ENCODE results near the gene PHF10. TPM values are rescaled to one million over a fixed set of nuclear protein-coding genes. Genes with fewer than 3 reads are reported as not detected.
A peak's percentile ranks its signal among the peaks of the same experiment; 100 is the strongest.
"Not testable (repeated sequence)": the region's sequence is repeated elsewhere in the genome, so short reads cannot be mapped to it uniquely, and the experiment has no call there.

The PHF10 gene
- 100 to 1,000 TPM in 1 of 4 donors, 10 to 100 TPM in 3; 36.2 to 121 (median 67.5) TPM for total RNA-seq

- Histone ChIP-seq H3K9me3 (no peaks in the 10 kb centered on the region), H3K36me3 (no peaks in the 10 kb centered on the region), H3K4me1 (no peaks in the 10 kb centered on the region), H3K27ac (peak within 1 kb of the TSS; percentile 94 to 96), H3K27me3 (no peaks in the 10 kb centered on the region), H3K4me3 (peak within 1 kb of the TSS; percentile 55 to 75)
- intact Hi-C loops (cut with DNase I; ENCODE audit: low total_unique reads): no loop called here
- DNase-seq: peak; percentile 37 to 51
- TF ChIP-seq CTCF (IDR thresholded peaks at IDR 0.05) (peak in 2 of 4 experiments; percentile 3 to 9), POLR2A (IDR thresholded peaks at IDR 0.05) (no peak)
These were observed at the start of gene PHF10 for GRCh38 chr6:169724494-169725124. Gene PHF10, minus strand, starts transcription at chr6:169724500. Its CDS starts 569 bp downstream, at chr6:169723931.

DNA sequence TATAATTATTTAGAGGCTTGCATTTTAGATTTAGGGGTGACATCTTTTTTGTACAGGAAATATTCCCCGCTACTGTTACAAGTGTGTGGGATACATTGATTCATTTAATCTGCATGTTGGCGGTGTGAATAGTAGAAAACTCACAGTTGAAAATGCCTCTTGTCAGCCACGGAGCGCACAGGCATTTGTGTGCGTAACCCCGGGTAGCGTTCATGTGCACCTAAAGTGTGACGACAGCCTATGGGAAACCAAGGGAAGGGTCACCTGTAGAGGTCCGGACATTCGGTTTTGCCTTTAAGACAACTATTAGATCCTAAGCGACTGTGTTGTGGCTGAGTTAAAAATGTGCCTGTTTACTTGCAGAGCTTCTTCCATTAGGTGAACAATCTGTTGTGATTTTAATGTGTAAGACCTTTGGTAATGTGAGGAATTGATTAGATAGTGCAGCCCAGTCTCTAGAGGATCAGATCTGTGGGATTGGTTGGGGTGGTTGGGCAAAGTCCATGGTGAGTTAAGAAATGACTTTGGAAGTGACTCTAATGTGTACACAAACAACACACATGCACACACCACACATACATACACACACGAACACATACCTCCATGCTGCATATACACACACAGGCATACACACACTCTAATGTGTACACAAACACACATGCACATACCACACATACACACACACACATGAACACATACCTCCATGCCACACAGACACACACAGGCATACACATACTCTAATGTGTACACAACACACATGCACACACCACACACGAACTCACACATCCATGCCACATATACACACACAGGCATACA is 42.8 kb upstream of the PHF10 start:
- H3K9me3 ChIP-seq: no peaks in the 10 kb centered on the region
- no peak for DNase-seq
- TF ChIP-seq CTCF (IDR thresholded peaks at IDR 0.05) (no peak), POLR2A (IDR thresholded peaks at IDR 0.05) (no peak)
- H3K27me3 ChIP-seq: no peaks in the 10 kb centered on the region
- no peak overlapping the region for H3K27ac ChIP-seq
- no peaks in the 10 kb centered on the region for H3K36me3 ChIP-seq
- H3K4me1 ChIP-seq: no peaks in the 10 kb centered on the region
- intact Hi-C loops (cut with DNase I; ENCODE audit: low total_unique reads): no loop called here
- H3K4me3 ChIP-seq: no peak overlapping the region

DNA sequence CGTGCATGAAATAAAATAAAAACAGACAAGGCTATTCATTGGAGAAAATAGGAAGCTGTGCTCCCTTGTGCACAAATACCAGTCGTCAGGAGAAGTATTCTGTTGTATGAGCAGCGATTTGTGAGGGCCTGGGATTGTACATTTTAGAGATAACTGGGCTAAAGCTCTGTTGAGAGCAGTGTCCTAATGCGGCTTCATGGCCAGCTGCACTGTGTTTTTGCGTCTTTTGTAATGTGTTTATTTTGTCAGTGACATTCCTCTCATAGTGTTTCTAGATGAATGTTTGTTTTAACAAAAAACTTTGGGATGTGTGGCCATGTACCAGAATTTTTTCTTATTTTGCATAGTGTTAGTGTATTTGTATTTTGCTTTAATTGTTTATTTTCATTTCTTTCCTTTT is 41.9 kb upstream of the PHF10 start:
- H3K4me1 ChIP-seq: no peaks in the 10 kb centered on the region
- DNase-seq: no peak
- no peaks in the 10 kb centered on the region for H3K27me3 ChIP-seq
- H3K36me3 ChIP-seq: no peaks in the 10 kb centered on the region
- TF ChIP-seq POLR2A (IDR thresholded peaks at IDR 0.05): no peak
- TF ChIP-seq CTCF (IDR thresholded peaks at IDR 0.05): no peak
- no peaks in the 10 kb centered on the region for H3K9me3 ChIP-seq
- intact Hi-C loops (cut with DNase I; ENCODE audit: low total_unique reads): no loop called here
- no peak overlapping the region for H3K4me3 ChIP-seq
- H3K27ac ChIP-seq: no peak overlapping the region

- intact Hi-C loops (cut with DNase I; ENCODE audit: low total_unique reads); H3K4me3 ChIP-seq; H3K4me1 ChIP-seq; H3K36me3 ChIP-seq; H3K9me3 ChIP-seq; DNase-seq; H3K27me3 ChIP-seq; H3K27ac ChIP-seq: not testable (repeated sequence)
These were observed 41.5 kb upstream of the PHF10 start for GRCh38 chr6:169765789-169766188.

GRCh38 chr6:169763881-169764280 is 39.6 kb upstream of the PHF10 start:
- H3K36me3 ChIP-seq: no peaks in the 10 kb centered on the region

More at GRCh38 chr6:169763881-169764280, 39.6 kb upstream of the PHF10 start:
- H3K4me3 ChIP-seq: no peak overlapping the region
- H3K4me1 ChIP-seq: no peaks in the 10 kb centered on the region
- DNase-seq: no peak
- TF ChIP-seq POLR2A (IDR thresholded peaks at IDR 0.05) (no peak), CTCF (IDR thresholded peaks at IDR 0.05) (no peak)
- H3K27me3 ChIP-seq: no peaks in the 10 kb centered on the region
- intact Hi-C loops (cut with DNase I; ENCODE audit: low total_unique reads): no loop called here
- H3K27ac ChIP-seq: no peak overlapping the region
- H3K9me3 ChIP-seq: no peaks in the 10 kb centered on the region

Measured in uterus (tissue), 4 donors.